HepG2 (cell line): ENCODE measurements around the gene RBBP5. TPM values are rescaled to one million over a fixed set of nuclear protein-coding genes. Genes with fewer than 3 reads are reported as not detected.

Experiments used
- ATAC-seq: fragments of 200-7000 bp; cut with Tn5 transposase; 3 replicates; pipeline ENCODE4 v1.9.1; 2020; ENCODE audit warnings: mild to moderate bottlenecking, moderate library complexity
- BruUV-seq: library from RNA; stranded (reverse); fragments of 400-500 nt; replicated peaks from 2 replicates; lab custom pipeline; 2021; lab: Mats Ljungman, UMichigan
- CTCF ChIA-PET: fragments of 300-600 bp; formaldehyde crosslinking; extraction: SDS; loops from one replicate; lab custom pipeline; 2021; ENCODE audit warnings: low total read pairs, inconsistent platforms, low intra/inter-chr PET ratio; lab: Yijun Ruan, JAX
- POLR2A ChIA-PET: fragments of 350-600 bp; sonication (Branson Sonifier 250); formaldehyde crosslinking; loops from one replicate; lab custom pipeline; 2020; ENCODE audit warnings: antibody characterized with exemption, inconsistent platforms; lab: Yijun Ruan, JAX
- DNase-seq: peaks from one replicate; pipeline ENCODE4 v3.0.0-alpha.2; 2015; ENCODE audit warnings: low spot score
- FAIRE-seq: peaks from 3 replicates; lab custom pipeline; 2011; peaks lifted over from hg19 to GRCh38; lab: Jason Lieb, UNC
- H2AFZ ChIP-seq: one replicate; pipeline ENCODE4 v1.6.1; 2011; ENCODE audit warnings: low read length, inconsistent platforms
- H3K27ac ChIP-seq: fragments of 300-600 bp; 3 replicates; pipeline ENCODE4 v1.8.0; 2011; ENCODE audit warnings: mixed run types, mild to moderate bottlenecking, mixed read lengths, low read length, inconsistent platforms; ENCODE audit not compliant: insufficient read depth; ENCODE audit errors: extremely low read length
- H3K27me3 ChIP-seq, 2 experiments: fragments of 200-600 bp in 1 of 2; 2 replicates in 1 of 2; 3 replicates in 1 of 2; pipeline versions ENCODE4 v1.6.0 to v1.8.0; 2011; ENCODE audit warnings: low read length in 2 of 2, mild to moderate bottlenecking in 2 of 2, moderate library complexity in 2 of 2, inconsistent platforms in 1 of 2; ENCODE audit not compliant: insufficient read depth in 2 of 2, control insufficient read depth in 1 of 2
- H3K36me3 ChIP-seq, 2 experiments: fragments of 200-600 bp in 1 of 2; replicated peaks in 1 of 2; 2 replicates in 1 of 2; 3 replicates in 1 of 2; pipeline versions ENCODE4 v1.5.1 to v1.8.0; 2011; ENCODE audit warnings: low read length in 2 of 2, inconsistent platforms in 1 of 2; ENCODE audit not compliant: insufficient read depth in 2 of 2, control insufficient read depth in 1 of 2
- H3K4me1 ChIP-seq: 2 replicates; pipeline ENCODE4 v1.5.1; 2012; ENCODE audit warnings: low read length, inconsistent platforms; ENCODE audit not compliant: insufficient read depth
- H3K4me2 ChIP-seq: 2 replicates; pipeline ENCODE4 v1.6.0; 2011; ENCODE audit warnings: low read depth, low read length, inconsistent platforms
- H3K4me3 ChIP-seq, 3 experiments: fragments of 200-600 bp in 1 of 3; sonication (generic), shearing (Covaris generic) in 1 of 3; replicated peaks in 1 of 3; 2 replicates each; pipeline ENCODE4 v1.5.1; 2011 to 2016; ENCODE audit warnings: low read length in 3 of 3, inconsistent platforms in 2 of 3, low read depth in 2 of 3, mild to moderate bottlenecking in 2 of 3, control low read depth in 1 of 3, mixed read lengths in 1 of 3; ENCODE audit not compliant: insufficient read depth in 1 of 3
- H3K79me2 ChIP-seq: one replicate; pipeline ENCODE4 v1.6.1; 2011; ENCODE audit warnings: low read length, inconsistent platforms; ENCODE audit not compliant: insufficient read depth
- H3K9ac ChIP-seq: 2 replicates; pipeline ENCODE4 v1.6.0; 2011; ENCODE audit warnings: mild to moderate bottlenecking, low read depth, low read length, inconsistent platforms; ENCODE audit not compliant: insufficient read depth
- H3K9me3 ChIP-seq: 2 replicates; pipeline ENCODE4 v1.5.1; 2012; ENCODE audit warnings: mild to moderate bottlenecking, low read length
- H4K20me1 ChIP-seq: 2 replicates; pipeline ENCODE4 v1.6.0; 2011; ENCODE audit warnings: inconsistent platforms, mild to moderate bottlenecking, low read length, moderate library complexity; ENCODE audit not compliant: insufficient read depth
- EP300 ChIP-seq, 3 experiments: sonication (generic) in 1 of 3; formaldehyde crosslinking in 1 of 3; IDR thresholded peaks; 2 replicates each; pipeline versions ENCODE4 v1.5.1 to v1.6.1; 2011 to 2020; ENCODE audit warnings: low read depth in 2 of 3, low read length in 2 of 3, borderline replicate concordance in 1 of 3, improper control_type of control experiment in 1 of 3, mild to moderate bottlenecking in 1 of 3, missing genetic modification reagents in 1 of 3, moderate library complexity in 1 of 3
- HOXA7 ChIP-seq: sonication (generic); formaldehyde crosslinking; IDR thresholded peaks from 2 replicates; pipeline ENCODE4 v1.8.1; 2022; ENCODE audit warnings: mild to moderate bottlenecking, missing genetic modification reagents, moderate library complexity
- KAT2B ChIP-seq: fragments of 150-350 bp; IDR thresholded peaks from 2 replicates; pipeline ENCODE4 v1.6.1; 2014; ENCODE audit warnings: low read depth, low read length, borderline replicate concordance
- KAT8 ChIP-seq: IDR thresholded peaks from 2 replicates; pipeline ENCODE4 v1.6.1; 2016; ENCODE audit warnings: missing genetic modification reagents, missing compliant biosample characterization
- MIER2 ChIP-seq: IDR thresholded peaks from 2 replicates; pipeline ENCODE4 v1.6.1; 2016; ENCODE audit warnings: missing biosample characterization, missing genetic modification reagents
- NFE2 ChIP-seq: sonication (generic); formaldehyde crosslinking; IDR thresholded peaks from 2 replicates; pipeline ENCODE4 v1.4.0; 2020; ENCODE audit warnings: missing genetic modification reagents
- PRMT3 ChIP-seq: sonication (generic); formaldehyde crosslinking; IDR thresholded peaks from 2 replicates; pipeline ENCODE4 v1.8.1; 2022; ENCODE audit warnings: low read depth, mild to moderate bottlenecking, moderate library complexity, missing genetic modification reagents, borderline replicate concordance
- SIN3A ChIP-seq: IDR thresholded peaks from 2 replicates; pipeline ENCODE4 v1.6.1; 2011; ENCODE audit warnings: low read depth, mild to moderate bottlenecking, control low read depth, low read length, borderline replicate concordance
- ZFP36L1 ChIP-seq: sonication (generic); formaldehyde crosslinking; IDR thresholded peaks from 2 replicates; pipeline ENCODE4 v1.8.0; 2022; ENCODE audit warnings: mild to moderate bottlenecking, missing genetic modification reagents, moderate library complexity
- ZNF138 ChIP-seq: sonication (generic); formaldehyde crosslinking; IDR thresholded peaks from 2 replicates; pipeline ENCODE4 v1.5.0; 2020; ENCODE audit warnings: mild to moderate bottlenecking, low read depth, missing genetic modification reagents
- ZNF776 ChIP-seq: sonication (generic); formaldehyde crosslinking; IDR thresholded peaks from 2 replicates; pipeline ENCODE4 v1.4.0; 2020; ENCODE audit warnings: mild to moderate bottlenecking, missing genetic modification reagents
- WGBS: methylation state at CpG from one replicate; pipeline ENCODE4 v1.1.6; 2017; ENCODE audit warnings: low lambda C conversion rate; 5-methylcytosine and 5-hydroxymethylcytosine counted together
- in situ Hi-C: cut with HindIII; loops from 2 replicates; pipeline ENCODE4 v1.10.0; 2017; ENCODE audit warnings: low pct_unique_long_range_greater_than_20kb; ENCODE audit not compliant: extremely low pct_ligation_motif_present
- intact Hi-C: fragments of 100-400 bp; cut with micrococcal nuclease; formaldehyde crosslinking; loops from one replicate; pipeline ENCODE4 v1.10.0; 2022; ENCODE audit not compliant: unreplicated experiment
- polyA plus RNA-seq, 8 experiments: library from polyadenylated mRNA; depleted of rRNA in 3 of 8; stranded (reverse) in 7 of 8; unstranded in 1 of 8; fragments of >200 nt; fragmentation: Illumina TruSeq in 4 of 8; extraction: Trizol in 4 of 8; gene quantifications; 2 replicates each; pipeline versions ENCODE4 v1.2.1 to v1.2.3, GENCODE V29; 2011 to 2016; ENCODE audit warnings: low read depth in 4 of 8, missing spikeins in 1 of 8, mixed read lengths in 1 of 8; ENCODE audit not compliant: insufficient read depth in 1 of 8
- total RNA-seq, 5 experiments: library from RNA; depleted of rRNA; stranded (reverse); fragments of >200 nt; fragmentation: Illumina TruSeq; extraction: Trizol; gene quantifications; 2 replicates each; pipeline ENCODE4 v1.2.3, GENCODE V29; 2016; ENCODE audit warnings: low read depth in 1 of 5
- TF ChIP-seq, protein P1 (sequence below): sonication (generic); formaldehyde crosslinking; IDR thresholded peaks from 2 replicates; pipeline ENCODE4 v1.8.0; 2022; ENCODE audit warnings: mild to moderate bottlenecking, missing genetic modification reagents
- TF ChIP-seq, protein P2 (sequence below): sonication (generic); formaldehyde crosslinking; IDR thresholded peaks from 2 replicates; pipeline ENCODE4 v1.4.0; 2020; ENCODE audit warnings: missing genetic modification reagents
- TF ChIP-seq, protein P3 (sequence below): sonication (generic); formaldehyde crosslinking; IDR thresholded peaks from 2 replicates; pipeline ENCODE4 v1.4.0; 2020; ENCODE audit warnings: low read depth, mild to moderate bottlenecking, missing genetic modification reagents
- TF ChIP-seq, protein P4 (sequence below): sonication (generic); formaldehyde crosslinking; IDR thresholded peaks from 2 replicates; pipeline ENCODE4 v1.5.0; 2020; ENCODE audit warnings: missing genetic modification reagents
- TF ChIP-seq, protein P5 (sequence below): sonication (generic); formaldehyde crosslinking; IDR thresholded peaks from 2 replicates; pipeline ENCODE4 v1.8.1; 2023; ENCODE audit warnings: missing genetic modification reagents, mild to moderate bottlenecking, borderline replicate concordance
- TF ChIP-seq, protein P6 (sequence below): fragments of 450-650 bp; IDR thresholded peaks from 2 replicates; pipeline ENCODE4 v1.6.1; 2016

Gene RBBP5
- total and polyA plus RNA-seq, 2 of the 13 experiments (the other 11 are each of a cell fraction or from before 2014, with no cell fraction given) = 6.6 to 17.1 TPM

DNA sequence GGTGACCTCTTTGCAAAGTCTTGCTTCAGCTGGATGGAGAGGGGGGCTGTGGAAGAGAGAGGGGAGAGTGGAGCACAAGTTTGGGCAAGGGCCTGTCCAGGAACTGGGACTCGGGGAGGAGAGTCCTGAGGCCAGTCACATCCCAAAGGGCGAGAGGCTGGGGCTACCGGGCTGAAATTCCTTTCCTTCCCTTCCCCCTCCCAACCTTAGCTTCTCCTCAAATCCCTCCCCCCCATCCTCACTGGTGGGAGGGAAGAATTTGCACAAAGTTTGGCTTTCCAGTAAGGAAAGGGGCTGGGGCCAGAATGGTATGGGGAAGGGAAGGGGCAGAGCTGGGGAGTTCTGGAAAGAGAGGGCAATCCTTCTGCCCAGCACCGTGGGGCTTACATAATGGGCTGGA, 77.9 kb downstream of the RBBP5 start:
- DNase-seq (no peak), FAIRE-seq (no peak), ATAC-seq (no peak)
- intact Hi-C loops = no loop called here
- CTCF ChIA-PET = no interaction called here
- H2AFZ ChIP-seq = no peak overlapping the region
- peaks cover 1 to 34% of the 10 kb centered on the region in 2 experiments; a peak in 3 of 5 replicates for H3K27me3 ChIP-seq
- WGBS = 2% methylated on average over 4 of the region's 4 CpGs
- BruUV-seq = no TSS peak
- H3K27ac ChIP-seq = no peak overlapping the region
- no peak overlapping the region for H3K4me2 ChIP-seq
- no peak overlapping the region for H3K9ac ChIP-seq
- H3K4me3 ChIP-seq = no peak overlapping the region
- H3K4me1 ChIP-seq = no peaks in the 10 kb centered on the region
- H3K9me3 ChIP-seq = no peaks in the 10 kb centered on the region
- no peaks in the 10 kb centered on the region for H3K79me2 ChIP-seq
- POLR2A ChIA-PET = no interaction called here
- no peaks in the 10 kb centered on the region for H3K36me3 ChIP-seq
- H4K20me1 ChIP-seq = no peaks in the 10 kb centered on the region
- in situ Hi-C loops = no loop called here
- TF ChIP-seq, protein P1, sequence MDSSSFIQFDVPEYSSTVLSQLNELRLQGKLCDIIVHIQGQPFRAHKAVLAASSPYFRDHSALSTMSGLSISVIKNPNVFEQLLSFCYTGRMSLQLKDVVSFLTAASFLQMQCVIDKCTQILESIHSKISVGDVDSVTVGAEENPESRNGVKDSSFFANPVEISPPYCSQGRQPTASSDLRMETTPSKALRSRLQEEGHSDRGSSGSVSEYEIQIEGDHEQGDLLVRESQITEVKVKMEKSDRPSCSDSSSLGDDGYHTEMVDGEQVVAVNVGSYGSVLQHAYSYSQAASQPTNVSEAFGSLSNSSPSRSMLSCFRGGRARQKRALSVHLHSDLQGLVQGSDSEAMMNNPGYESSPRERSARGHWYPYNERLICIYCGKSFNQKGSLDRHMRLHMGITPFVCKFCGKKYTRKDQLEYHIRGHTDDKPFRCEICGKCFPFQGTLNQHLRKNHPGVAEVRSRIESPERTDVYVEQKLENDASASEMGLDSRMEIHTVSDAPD = no peak
- TF ChIP-seq MIER2 (CRISPR knock-in tag) = no peak
- TF ChIP-seq, protein P2, sequence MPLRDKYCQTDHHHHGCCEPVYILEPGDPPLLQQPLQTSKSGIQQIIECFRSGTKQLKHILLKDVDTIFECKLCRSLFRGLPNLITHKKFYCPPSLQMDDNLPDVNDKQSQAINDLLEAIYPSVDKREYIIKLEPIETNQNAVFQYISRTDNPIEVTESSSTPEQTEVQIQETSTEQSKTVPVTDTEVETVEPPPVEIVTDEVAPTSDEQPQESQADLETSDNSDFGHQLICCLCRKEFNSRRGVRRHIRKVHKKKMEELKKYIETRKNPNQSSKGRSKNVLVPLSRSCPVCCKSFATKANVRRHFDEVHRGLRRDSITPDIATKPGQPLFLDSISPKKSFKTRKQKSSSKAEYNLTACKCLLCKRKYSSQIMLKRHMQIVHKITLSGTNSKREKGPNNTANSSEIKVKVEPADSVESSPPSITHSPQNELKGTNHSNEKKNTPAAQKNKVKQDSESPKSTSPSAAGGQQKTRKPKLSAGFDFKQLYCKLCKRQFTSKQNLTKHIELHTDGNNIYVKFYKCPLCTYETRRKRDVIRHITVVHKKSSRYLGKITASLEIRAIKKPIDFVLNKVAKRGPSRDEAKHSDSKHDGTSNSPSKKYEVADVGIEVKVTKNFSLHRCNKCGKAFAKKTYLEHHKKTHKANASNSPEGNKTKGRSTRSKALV (CRISPR knock-in tag) = no peak
- TF ChIP-seq, protein P3, sequence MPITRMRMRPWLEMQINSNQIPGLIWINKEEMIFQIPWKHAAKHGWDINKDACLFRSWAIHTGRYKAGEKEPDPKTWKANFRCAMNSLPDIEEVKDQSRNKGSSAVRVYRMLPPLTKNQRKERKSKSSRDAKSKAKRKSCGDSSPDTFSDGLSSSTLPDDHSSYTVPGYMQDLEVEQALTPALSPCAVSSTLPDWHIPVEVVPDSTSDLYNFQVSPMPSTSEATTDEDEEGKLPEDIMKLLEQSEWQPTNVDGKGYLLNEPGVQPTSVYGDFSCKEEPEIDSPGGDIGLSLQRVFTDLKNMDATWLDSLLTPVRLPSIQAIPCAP (CRISPR knock-in tag) = no peak
- no peak for TF ChIP-seq ZNF138 (CRISPR knock-in tag)
- TF ChIP-seq KAT2B = no peak
- no peak for TF ChIP-seq PRMT3 (CRISPR knock-in tag)
- TF ChIP-seq SIN3A = no peak
- no peak for TF ChIP-seq HOXA7 (CRISPR knock-in tag)
- TF ChIP-seq, protein P4, sequence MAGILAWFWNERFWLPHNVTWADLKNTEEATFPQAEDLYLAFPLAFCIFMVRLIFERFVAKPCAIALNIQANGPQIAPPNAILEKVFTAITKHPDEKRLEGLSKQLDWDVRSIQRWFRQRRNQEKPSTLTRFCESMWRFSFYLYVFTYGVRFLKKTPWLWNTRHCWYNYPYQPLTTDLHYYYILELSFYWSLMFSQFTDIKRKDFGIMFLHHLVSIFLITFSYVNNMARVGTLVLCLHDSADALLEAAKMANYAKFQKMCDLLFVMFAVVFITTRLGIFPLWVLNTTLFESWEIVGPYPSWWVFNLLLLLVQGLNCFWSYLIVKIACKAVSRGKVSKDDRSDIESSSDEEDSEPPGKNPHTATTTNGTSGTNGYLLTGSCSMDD (CRISPR knock-in tag) = no peak
- no peak for TF ChIP-seq EP300 (IDR thresholded peaks at IDR 0.05; ENCODE audit: low read depth in 2 of 2, low read length in 2 of 2)
- TF ChIP-seq EP300 (CRISPR knock-in tag; IDR thresholded peaks at IDR 0.05; ENCODE audit: borderline replicate concordance) = no peak
- no peak for TF ChIP-seq KAT8 (CRISPR knock-in tag)
- no peak for TF ChIP-seq NFE2 (CRISPR knock-in tag)
- TF ChIP-seq, protein P5, sequence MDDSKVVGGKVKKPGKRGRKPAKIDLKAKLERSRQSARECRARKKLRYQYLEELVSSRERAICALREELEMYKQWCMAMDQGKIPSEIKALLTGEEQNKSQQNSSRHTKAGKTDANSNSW (CRISPR knock-in tag) = no peak
- TF ChIP-seq ZFP36L1 (CRISPR knock-in tag) = no peak
- TF ChIP-seq, protein P6, sequence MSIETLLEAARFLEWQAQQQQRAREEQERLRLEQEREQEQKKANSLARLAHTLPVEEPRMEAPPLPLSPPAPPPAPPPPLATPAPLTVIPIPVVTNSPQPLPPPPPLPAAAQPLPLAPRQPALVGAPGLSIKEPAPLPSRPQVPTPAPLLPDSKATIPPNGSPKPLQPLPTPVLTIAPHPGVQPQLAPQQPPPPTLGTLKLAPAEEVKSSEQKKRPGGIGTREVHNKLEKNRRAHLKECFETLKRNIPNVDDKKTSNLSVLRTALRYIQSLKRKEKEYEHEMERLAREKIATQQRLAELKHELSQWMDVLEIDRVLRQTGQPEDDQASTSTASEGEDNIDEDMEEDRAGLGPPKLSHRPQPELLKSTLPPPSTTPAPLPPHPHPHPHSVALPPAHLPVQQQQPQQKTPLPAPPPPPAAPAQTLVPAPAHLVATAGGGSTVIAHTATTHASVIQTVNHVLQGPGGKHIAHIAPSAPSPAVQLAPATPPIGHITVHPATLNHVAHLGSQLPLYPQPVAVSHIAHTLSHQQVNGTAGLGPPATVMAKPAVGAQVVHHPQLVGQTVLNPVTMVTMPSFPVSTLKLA = no peak
- no peak for TF ChIP-seq ZNF776 (CRISPR knock-in tag)
